ENCODE results near the gene LGR6.

The LGR6 gene

DNA sequence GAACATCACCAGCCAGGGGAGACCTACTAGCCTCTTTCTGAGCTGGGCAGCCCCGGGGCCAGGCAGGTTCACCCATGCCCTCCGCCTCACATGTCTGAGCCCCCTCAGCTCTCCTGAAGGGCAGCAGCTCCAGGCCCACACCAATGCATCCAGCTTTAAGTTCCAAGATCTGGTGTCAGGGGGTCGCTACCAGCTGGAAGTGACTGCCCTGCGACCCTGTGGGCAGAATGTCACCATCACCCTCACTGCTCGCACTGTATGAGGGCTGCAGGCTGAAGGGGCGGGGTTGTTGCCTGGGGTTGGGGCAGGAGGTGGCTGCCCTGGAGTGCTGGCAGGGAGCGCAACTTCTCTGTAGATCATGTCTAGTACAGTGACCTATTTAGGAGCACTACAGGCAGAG lies 24.7 kb upstream of the LGR6 start:
- in situ Hi-C loops (cut with HindIII; ENCODE audit: low sequenced_read_pairs), result no loop called here
- TF ChIP-seq, protein P1, sequence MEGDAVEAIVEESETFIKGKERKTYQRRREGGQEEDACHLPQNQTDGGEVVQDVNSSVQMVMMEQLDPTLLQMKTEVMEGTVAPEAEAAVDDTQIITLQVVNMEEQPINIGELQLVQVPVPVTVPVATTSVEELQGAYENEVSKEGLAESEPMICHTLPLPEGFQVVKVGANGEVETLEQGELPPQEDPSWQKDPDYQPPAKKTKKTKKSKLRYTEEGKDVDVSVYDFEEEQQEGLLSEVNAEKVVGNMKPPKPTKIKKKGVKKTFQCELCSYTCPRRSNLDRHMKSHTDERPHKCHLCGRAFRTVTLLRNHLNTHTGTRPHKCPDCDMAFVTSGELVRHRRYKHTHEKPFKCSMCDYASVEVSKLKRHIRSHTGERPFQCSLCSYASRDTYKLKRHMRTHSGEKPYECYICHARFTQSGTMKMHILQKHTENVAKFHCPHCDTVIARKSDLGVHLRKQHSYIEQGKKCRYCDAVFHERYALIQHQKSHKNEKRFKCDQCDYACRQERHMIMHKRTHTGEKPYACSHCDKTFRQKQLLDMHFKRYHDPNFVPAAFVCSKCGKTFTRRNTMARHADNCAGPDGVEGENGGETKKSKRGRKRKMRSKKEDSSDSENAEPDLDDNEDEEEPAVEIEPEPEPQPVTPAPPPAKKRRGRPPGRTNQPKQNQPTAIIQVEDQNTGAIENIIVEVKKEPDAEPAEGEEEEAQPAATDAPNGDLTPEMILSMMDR (IDR thresholded peaks at IDR 0.05; ENCODE audit: low read depth, low read length, missing control alignments), result no peak
- no peak for DNase-seq (ENCODE audit: low read depth)
- H3K4me3 ChIP-seq (ENCODE audit: low read depth, low read length), result no peak overlapping the region

DNA sequence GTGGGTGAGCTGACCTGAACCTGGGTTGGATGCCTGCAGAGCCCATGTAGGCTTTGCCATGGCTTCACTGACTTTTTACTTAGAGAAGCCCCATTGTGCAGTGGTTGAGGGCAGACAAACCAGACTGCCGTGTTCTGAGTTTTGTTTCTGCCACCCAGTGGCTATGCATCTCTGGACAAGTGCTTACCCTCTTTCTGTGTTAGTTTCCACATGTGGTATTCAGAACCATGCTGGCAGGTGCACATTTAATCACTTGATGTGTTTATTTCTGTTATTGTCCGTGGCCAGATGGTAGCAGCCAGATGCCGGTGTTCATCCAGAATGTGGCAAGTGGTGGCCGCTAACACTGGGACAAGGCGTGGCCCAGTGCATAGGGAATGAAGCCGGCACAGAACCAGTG lies 22.9 kb upstream of the LGR6 start:
- DNase-seq (ENCODE audit: low read depth), result no peak
- TF ChIP-seq, protein P1 (IDR thresholded peaks at IDR 0.05; ENCODE audit: low read depth, low read length, missing control alignments), result no peak
- no peak overlapping the region for H3K4me3 ChIP-seq (ENCODE audit: low read depth, low read length)
- in situ Hi-C loops (cut with HindIII; ENCODE audit: low sequenced_read_pairs), result no loop called here

DNA sequence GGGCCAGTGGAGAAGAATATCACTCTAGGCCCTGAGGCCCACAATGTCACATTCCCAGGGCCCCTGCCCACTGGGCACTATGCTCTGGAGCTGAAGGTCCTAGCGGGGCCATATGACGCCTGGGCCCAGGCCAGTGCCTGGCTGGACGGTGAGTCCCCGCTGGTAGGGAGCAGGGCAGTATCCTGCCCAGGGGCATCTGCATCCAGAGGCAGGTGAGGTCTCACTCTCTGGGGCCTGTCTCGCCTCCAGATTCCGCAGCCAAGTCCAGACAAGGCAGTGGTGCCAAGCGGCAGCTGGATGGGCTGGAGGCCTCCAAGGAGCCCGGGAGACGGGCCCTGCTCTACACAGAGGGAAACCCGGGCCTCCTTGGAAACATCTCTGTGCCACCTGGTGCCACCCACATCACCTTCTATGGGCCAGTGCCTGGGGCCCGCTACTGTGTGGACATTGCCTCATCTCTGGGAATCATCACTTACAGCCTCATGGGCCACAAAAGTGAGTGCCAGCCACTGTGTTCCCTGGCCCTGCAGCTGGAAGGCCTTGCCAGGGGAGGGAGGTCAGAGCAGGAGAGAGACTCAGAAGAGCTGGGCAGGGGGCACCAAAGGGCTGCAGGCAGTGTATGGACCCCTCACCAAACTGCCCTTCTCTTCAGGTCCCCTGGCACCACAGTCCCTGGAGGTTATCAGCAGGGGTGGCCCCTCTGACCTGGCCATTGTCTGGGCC lies 22.1 kb upstream of the LGR6 start:
- DNase-seq (ENCODE audit: low read depth), result no peak
- no peak overlapping the region for H3K4me3 ChIP-seq (ENCODE audit: low read depth, low read length)
- in situ Hi-C loops (cut with HindIII; ENCODE audit: low sequenced_read_pairs), result no loop called here
- TF ChIP-seq, protein P1 (IDR thresholded peaks at IDR 0.05; ENCODE audit: low read depth, low read length, missing control alignments), result no peak

DNA sequence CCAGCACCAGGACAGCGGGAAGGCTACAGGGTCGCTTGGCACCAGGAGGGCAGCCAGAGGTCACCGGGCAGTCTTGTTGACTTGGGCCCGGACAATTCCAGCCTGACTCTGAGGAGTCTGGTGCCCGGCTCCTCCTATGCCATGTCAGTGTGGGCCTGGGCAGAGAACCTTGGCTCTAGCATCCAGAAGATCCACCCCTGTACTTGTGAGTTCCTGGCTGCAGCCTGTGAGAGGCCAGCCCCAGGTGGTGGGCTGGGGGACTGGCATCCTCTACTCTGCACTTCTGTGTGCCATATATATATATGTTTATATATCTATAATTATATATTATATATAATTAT lies 21.6 kb upstream of the LGR6 start:
- DNase-seq (ENCODE audit: low read depth), result no peak
- in situ Hi-C loops (cut with HindIII; ENCODE audit: low sequenced_read_pairs), result no loop called here
- TF ChIP-seq, protein P1 (IDR thresholded peaks at IDR 0.05; ENCODE audit: low read depth, low read length, missing control alignments), result no peak
- H3K4me3 ChIP-seq (ENCODE audit: low read depth, low read length), result no peak overlapping the region

DNA sequence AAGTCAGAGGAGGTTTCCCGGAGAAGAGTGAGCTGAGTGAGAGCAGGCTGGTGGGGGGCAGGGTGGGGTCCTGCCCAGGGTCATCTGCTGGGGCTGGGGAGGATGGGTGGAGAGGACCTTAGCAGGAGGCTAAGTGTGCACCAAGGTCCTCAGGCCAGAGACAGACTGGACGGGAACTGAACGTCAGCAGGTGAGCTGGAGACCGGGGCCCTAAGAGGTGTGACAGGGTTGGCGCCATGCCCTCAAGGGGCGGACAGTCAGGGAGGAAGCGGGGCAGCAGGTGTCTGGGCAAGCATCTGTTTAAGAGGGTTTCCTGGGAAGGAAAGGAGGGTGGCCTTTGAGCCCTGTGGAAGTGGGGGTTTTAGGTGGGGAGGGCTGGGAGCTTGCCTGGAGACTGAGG lies 19.6 kb upstream of the LGR6 start:
- TF ChIP-seq, protein P1 (IDR thresholded peaks at IDR 0.05; ENCODE audit: low read depth, low read length, missing control alignments), result no peak
- H3K4me3 ChIP-seq (ENCODE audit: low read depth, low read length), result no peak overlapping the region
- in situ Hi-C loops (cut with HindIII; ENCODE audit: low sequenced_read_pairs), result no loop called here
- no peak for DNase-seq (ENCODE audit: low read depth)

DNA sequence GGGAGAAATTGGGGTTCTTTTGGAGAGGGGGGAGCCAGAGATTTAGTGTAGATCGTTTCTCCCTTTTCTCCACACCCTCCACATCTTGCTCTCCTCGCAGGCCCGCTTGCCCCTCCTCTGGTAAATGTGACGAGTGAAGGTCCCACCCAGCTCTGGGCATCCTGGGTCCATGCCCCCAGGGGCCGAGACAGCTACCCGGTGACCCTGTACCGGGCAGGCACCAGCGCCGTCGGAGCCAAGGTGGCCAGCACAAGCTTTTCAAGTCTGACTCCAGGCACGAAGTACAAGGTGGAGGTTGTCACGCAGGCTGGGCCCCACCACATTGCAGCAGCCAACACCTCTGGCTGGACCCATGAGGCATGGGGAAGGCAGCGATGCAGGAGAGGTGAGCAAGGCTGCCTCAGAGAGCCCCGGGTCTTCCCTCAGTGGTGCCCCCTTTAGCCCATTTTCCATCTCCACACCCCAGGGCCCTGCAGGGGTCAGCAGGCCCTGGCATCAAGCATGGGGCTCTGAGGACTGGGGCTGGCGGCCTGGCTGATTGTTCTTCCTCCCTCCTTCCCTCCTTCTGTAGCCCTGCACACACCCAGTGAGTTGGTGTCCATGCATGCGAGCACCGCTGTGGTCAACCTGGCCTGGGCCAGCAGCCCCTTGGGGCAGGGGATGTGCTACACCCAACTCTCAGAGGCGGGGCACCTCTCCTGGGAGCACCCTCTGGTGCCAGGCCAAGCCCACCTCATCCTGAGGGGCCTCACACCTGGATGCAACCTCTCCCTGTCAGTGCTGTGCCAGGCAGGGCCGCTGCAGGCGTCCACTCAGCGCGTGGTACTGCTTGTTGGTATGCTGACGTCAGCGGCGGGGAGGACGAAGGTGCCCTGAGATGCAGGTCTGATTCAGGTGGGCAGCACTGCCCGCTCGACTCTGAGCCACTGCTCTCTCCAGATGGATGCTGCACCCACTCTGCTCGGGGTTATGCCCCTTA lies 16.4 kb upstream of the LGR6 start:
- H3K4me3 ChIP-seq (ENCODE audit: low read depth, low read length), result no peak overlapping the region
- in situ Hi-C loops (cut with HindIII; ENCODE audit: low sequenced_read_pairs), result no loop called here
- no peak for DNase-seq (ENCODE audit: low read depth)
- TF ChIP-seq, protein P1 (IDR thresholded peaks at IDR 0.05; ENCODE audit: low read depth, low read length, missing control alignments), result no peak
